ENCODE data around the gene PRSS53.

PRSS53 gene

GRCh38 chr16:31129568-31130335 lies 41.0 kb upstream of the PRSS53 start:
- H3K27me3 ChIP-seq (ENCODE audit: insufficient read depth, low read length, poor library complexity, severe bottlenecking) = no peaks in the 10 kb centered on the region
- no peak overlapping the region for H3K4me3 ChIP-seq (ENCODE audit: low read length, poor library complexity, severe bottlenecking)
- TF ChIP-seq CTCF (conservative IDR thresholded peaks at IDR 0.05; ENCODE audit: low read length) = no peak
- no peaks in the 10 kb centered on the region for H3K9me3 ChIP-seq (ENCODE audit: insufficient read depth, low read depth, low read length)
- no peak overlapping the region for H3K9ac ChIP-seq (ENCODE audit: low read depth, low read length, poor library complexity, severe bottlenecking)
- H3F3A ChIP-seq (ENCODE audit: low read depth) = no peaks in the 10 kb centered on the region
- H3K9me2 ChIP-seq (replicated peaks; ENCODE audit: low read depth, low read length) = no peaks in the 10 kb centered on the region
- no peaks in the 10 kb centered on the region for H3K79me2 ChIP-seq (ENCODE audit: insufficient read depth, low read length)
- no peaks in the 10 kb centered on the region for H3K36me3 ChIP-seq (ENCODE audit: insufficient read depth, low read length)
- H2AFZ ChIP-seq (ENCODE audit: low read length) = no peak overlapping the region
- no peak overlapping the region for H3K4me2 ChIP-seq (ENCODE audit: low read depth, low read length, poor library complexity, severe bottlenecking)
- H4K20me1 ChIP-seq (ENCODE audit: insufficient read depth, low read length, poor library complexity, severe bottlenecking) = no peaks in the 10 kb centered on the region
- H3K4me1 ChIP-seq (ENCODE audit: insufficient read depth, low read length, poor library complexity, severe bottlenecking) = no peaks in the 10 kb centered on the region

- TF ChIP-seq CTCF (conservative IDR thresholded peaks at IDR 0.05; ENCODE audit: low read length) (no peak), EZH2phosphoT487 (IDR thresholded peaks at IDR 0.05; ENCODE audit: borderline replicate concordance) (no peak)
- no peaks in the 10 kb centered on the region for H3K27me3 ChIP-seq (ENCODE audit: insufficient read depth, low read length, poor library complexity, severe bottlenecking)
- H3K36me3 ChIP-seq (ENCODE audit: insufficient read depth, low read length) = no peaks in the 10 kb centered on the region
- peak overlapping the region; percentile 16 for H3K9ac ChIP-seq (ENCODE audit: low read depth, low read length, poor library complexity, severe bottlenecking)
- no peak overlapping the region for H3K4me3 ChIP-seq (ENCODE audit: low read length, poor library complexity, severe bottlenecking)
- no peaks in the 10 kb centered on the region for H3K9me2 ChIP-seq (replicated peaks; ENCODE audit: low read depth, low read length)
- no peaks in the 10 kb centered on the region for H3K79me2 ChIP-seq (ENCODE audit: insufficient read depth, low read length)
- H4K20me1 ChIP-seq (ENCODE audit: insufficient read depth, low read length, poor library complexity, severe bottlenecking) = no peaks in the 10 kb centered on the region
- H2AFZ ChIP-seq (ENCODE audit: low read length) = no peak overlapping the region
- H3K4me1 ChIP-seq (ENCODE audit: insufficient read depth, low read length, poor library complexity, severe bottlenecking) = no peaks in the 10 kb centered on the region
- no peaks in the 10 kb centered on the region for H3K9me3 ChIP-seq (ENCODE audit: insufficient read depth, low read depth, low read length)
- H3K4me2 ChIP-seq (ENCODE audit: low read depth, low read length, poor library complexity, severe bottlenecking) = no peak overlapping the region
- H3F3A ChIP-seq (ENCODE audit: low read depth) = no peaks in the 10 kb centered on the region
These were observed 40.2 kb upstream of the PRSS53 start for GRCh38 chr16:31128711-31129567.

- H3K9ac ChIP-seq (ENCODE audit: low read depth, low read length, poor library complexity, severe bottlenecking) = no peak overlapping the region
- H3K4me3 ChIP-seq (ENCODE audit: low read length, poor library complexity, severe bottlenecking) = no peak overlapping the region
- no peaks in the 10 kb centered on the region for H3K9me2 ChIP-seq (replicated peaks; ENCODE audit: low read depth, low read length)
- H3K36me3 ChIP-seq (ENCODE audit: insufficient read depth, low read length) = 0 out of 2 replicates have a peak, but pooled peaks cover 3% of the 10 kb centered on the region
- no peak overlapping the region for H2AFZ ChIP-seq (ENCODE audit: low read length)
- no peak overlapping the region for H3K4me2 ChIP-seq (ENCODE audit: low read depth, low read length, poor library complexity, severe bottlenecking)
- no peaks in the 10 kb centered on the region for H3F3A ChIP-seq (ENCODE audit: low read depth)
- no peaks in the 10 kb centered on the region for H3K9me3 ChIP-seq (ENCODE audit: insufficient read depth, low read depth, low read length)
- H4K20me1 ChIP-seq (ENCODE audit: insufficient read depth, low read length, poor library complexity, severe bottlenecking) = no peaks in the 10 kb centered on the region
- no peak for TF ChIP-seq EZH2phosphoT487 (IDR thresholded peaks at IDR 0.05; ENCODE audit: borderline replicate concordance)
- H3K27me3 ChIP-seq (ENCODE audit: insufficient read depth, low read length, poor library complexity, severe bottlenecking) = no peaks in the 10 kb centered on the region
- peaks cover 2% of the 10 kb centered on the region; the same call in 1 of the 2 replicates for H3K79me2 ChIP-seq (ENCODE audit: insufficient read depth, low read length)
- no peaks in the 10 kb centered on the region for H3K4me1 ChIP-seq (ENCODE audit: insufficient read depth, low read length, poor library complexity, severe bottlenecking)
These were observed 38.4 kb upstream of the PRSS53 start for GRCh38 chr16:31127182-31127581.

Data from Loucy (cell line).